Erythroblast (primary cell): ENCODE data around the gene UFC1.

Source experiments
- GATA1 ChIP-seq: IDR thresholded peaks from 2 replicates; pipeline ENCODE4 v1.6.1; 2011; ENCODE audit warnings: low read depth, mild to moderate bottlenecking, control low read depth, low read length, moderate library complexity
- POLR2A ChIP-seq: IDR thresholded peaks from 2 replicates; pipeline ENCODE4 v1.6.1; 2011; ENCODE audit warnings: mild to moderate bottlenecking, low read length

DNA sequence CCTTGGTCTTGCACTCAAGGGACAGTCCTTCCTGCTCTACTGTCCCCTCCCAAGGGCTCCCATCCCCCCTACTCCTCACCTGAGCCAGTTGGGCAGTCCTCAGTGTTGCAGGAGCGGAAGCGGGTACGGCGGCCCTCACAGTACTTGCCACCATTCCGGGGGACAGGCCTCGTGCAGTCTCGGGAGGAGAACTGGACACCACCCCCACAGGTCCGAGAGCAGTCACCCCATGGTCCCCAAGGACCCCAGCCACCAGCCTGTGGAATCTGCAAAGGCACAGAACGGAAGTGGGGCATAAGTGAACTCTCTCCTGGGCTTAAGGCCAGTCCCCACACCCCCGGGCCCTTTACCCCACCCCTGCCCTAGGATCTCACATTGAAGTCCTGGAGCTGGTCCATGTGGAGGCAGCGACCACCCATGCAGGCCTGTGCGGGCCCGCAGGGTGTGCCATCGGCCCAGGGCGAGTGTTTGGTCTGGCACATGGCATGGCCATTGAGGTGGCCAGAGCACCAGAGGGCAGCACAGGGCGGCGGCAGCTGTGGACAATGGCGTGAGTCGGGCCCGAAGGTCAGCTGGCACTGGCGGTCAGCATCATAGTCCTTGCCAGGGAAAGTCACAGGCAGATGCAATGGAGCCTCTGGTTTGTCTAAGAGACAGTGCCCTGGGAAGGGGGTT lies 39.9 kb downstream of the UFC1 start:
- TF ChIP-seq POLR2A (no peak), GATA1 (no peak)
